ENCODE data around the gene OSBPL2. TPM values are rescaled to one million over a fixed set of nuclear protein-coding genes. Genes with fewer than 3 reads are reported as not detected.

OSBPL2 gene
- total and polyA plus RNA-seq, 2 experiments from 2014 or later: 16.6 to 31.2 TPM

- TF ChIP-seq REST (IDR thresholded peaks at IDR 0.05; ENCODE audit: unreplicated experiment): no peak
- TF ChIP-seq JUNB (IDR thresholded peaks at IDR 0.05; ENCODE audit: unreplicated experiment): no peak
- TF ChIP-seq NANOG (IDR thresholded peaks at IDR 0.05; ENCODE audit: borderline replicate concordance): no peak
Observed at GRCh38 chr20:62232194-62232593, 6.1 kb upstream of the OSBPL2 start (continued).

DNA sequence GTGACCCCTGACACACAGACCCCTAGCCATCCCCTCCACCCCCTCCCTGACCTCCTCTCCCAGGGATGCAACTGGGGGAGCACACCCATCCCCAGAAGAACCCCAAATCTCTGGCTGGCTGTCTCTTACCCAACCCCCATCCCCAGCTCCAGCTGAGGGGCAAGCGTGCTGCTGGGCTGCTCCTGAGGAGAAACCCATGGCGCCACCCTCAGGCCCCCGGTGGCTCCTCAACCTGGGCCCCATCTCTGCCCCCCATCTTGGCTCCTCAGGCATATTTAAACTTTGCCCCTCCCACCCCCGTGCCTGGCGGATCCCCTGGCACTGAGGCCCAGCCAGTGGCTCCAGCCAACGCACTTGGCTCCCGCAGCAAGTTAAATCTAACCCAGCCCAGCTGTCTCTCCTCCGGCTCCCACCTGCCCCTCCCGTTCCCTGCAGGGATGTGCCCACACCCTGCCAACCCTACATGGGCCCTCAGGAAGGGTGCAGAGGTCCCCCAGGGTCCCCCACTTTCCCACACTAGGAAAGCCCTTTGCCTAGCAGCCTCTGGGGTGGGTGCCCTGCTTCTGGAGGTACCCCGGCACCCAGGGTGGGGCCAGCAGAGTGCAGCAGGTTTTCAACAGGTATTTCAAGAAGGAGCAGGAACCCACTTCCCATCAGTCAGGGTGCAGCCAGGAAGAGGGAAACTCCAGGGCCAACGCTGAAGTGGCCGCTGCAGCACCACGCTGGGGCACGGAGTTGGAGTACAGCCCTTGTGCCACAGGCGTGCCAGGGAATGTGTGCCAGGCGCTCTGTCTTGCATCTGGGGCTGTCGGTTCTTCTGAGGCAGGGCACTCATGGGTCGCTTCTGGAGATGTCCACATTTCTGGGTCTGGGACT, 5.3 kb upstream of the OSBPL2 start:
- Mint-ChIP-seq H3K27ac (no peak overlapping the region), H3K4me3 (no peak overlapping the region), H3K9me3 (no peaks in the 10 kb centered on the region), H3K4me1 (peaks cover 4% of the 10 kb centered on the region; the same call in 2 of the 3 replicates), H3K27me3 (ENCODE audit: insufficient read depth, low read depth, poor library complexity) (peaks cover 4% of the 10 kb centered on the region), H3K36me3 (ENCODE audit: low read depth) (no peaks in the 10 kb centered on the region)
- Histone ChIP-seq H2AFZ (no peak overlapping the region), H3K27me3 (ENCODE audit: insufficient read depth) (no peaks in the 10 kb centered on the region), H3K4me1 (ENCODE audit: insufficient read depth) (peaks cover 4% of the 10 kb centered on the region; the same call in 1 of the 2 replicates), H3K4me2 (no peak overlapping the region), H3K4me3 (no peak overlapping the region), H3K9me2 (ENCODE audit: insufficient read depth) (no peaks in the 10 kb centered on the region), H3K36me3 (ENCODE audit: insufficient read depth) (no peaks in the 10 kb centered on the region), H3K79me2 (replicated peaks; ENCODE audit: insufficient read depth) (no peaks in the 10 kb centered on the region), H3F3A (replicated peaks; ENCODE audit: low read depth) (no peaks in the 10 kb centered on the region), H3K27ac (ENCODE audit: low read depth) (no peak overlapping the region), H4K20me1 (replicated peaks; ENCODE audit: insufficient read depth) (no peaks in the 10 kb centered on the region)
- no peak for DNase-seq (ENCODE audit: low spot score)
- ATAC-seq: no peak
- no peak for TF ChIP-seq STAT1 (IDR thresholded peaks at IDR 0.05; ENCODE audit: unreplicated experiment)
- no peak for TF ChIP-seq EZH2phosphoT487 (IDR thresholded peaks at IDR 0.05; ENCODE audit: unreplicated experiment)
- no peak for TF ChIP-seq ETS1 (IDR thresholded peaks at IDR 0.05)
- TF ChIP-seq ZNF462 (CRISPR knock-in tag; IDR thresholded peaks at IDR 0.05): no peak
- no peak for TF ChIP-seq CREB1 (CRISPR knock-in tag; IDR thresholded peaks at IDR 0.05; ENCODE audit: low read depth)
- TF ChIP-seq EZH2 (IDR thresholded peaks at IDR 0.05; ENCODE audit: low read depth, unreplicated experiment): no peak
- no peak for TF ChIP-seq POLR2AphosphoS5 (IDR thresholded peaks at IDR 0.05; ENCODE audit: low read depth)
- TF ChIP-seq ZNF114 (CRISPR knock-in tag; IDR thresholded peaks at IDR 0.05): no peak
- no peak for TF ChIP-seq NANOG (IDR thresholded peaks at IDR 0.05; ENCODE audit: borderline replicate concordance)
- TF ChIP-seq CTCF (conservative IDR thresholded peaks at IDR 0.05; ENCODE audit: low read depth in 2 of 2): no peak

Measured in GM23338 (cell line).